Activated CD8-positive, alpha-beta memory T cell treated with anti-CD3 and anti-CD28 coated beads for 1 hour (primary cell): ENCODE data around the gene GALR3.
"Not testable (repeated sequence)": the region's sequence is repeated elsewhere in the genome, so short reads cannot be mapped to it uniquely, and the experiment has no call there.

ENCODE experiments used
- DNase-seq, 2 donors: peaks; one replicate each; pipeline ENCODE4 v3.0.0-alpha.2; 2020; ENCODE audit warnings: low read depth in 1 of 2; ENCODE audit errors: extremely low read depth in 1 of 2

GALR3 gene

GRCh38 chr22:37823134-37823985, at the start of gene GALR3:
Gene GALR3, plus strand, starts transcription at chr22:37823382. Its CDS starts 25 bp downstream, at chr22:37823407.
- no peak for DNase-seq

GRCh38 chr22:37774728-37775127, 48.5 kb upstream of the GALR3 start:
- DNase-seq = no peak

- no peak for DNase-seq
Observed at GRCh38 chr22:37775785-37776638, 47.2 kb upstream of the GALR3 start.

GRCh38 chr22:37776639-37777005, 46.6 kb upstream of the GALR3 start:
- DNase-seq = no peak

- DNase-seq = no peak
Observed at GRCh38 chr22:37777122-37777687, 46.0 kb upstream of the GALR3 start.

- DNase-seq = no peak
Observed at GRCh38 chr22:37778370-37779009, 44.7 kb upstream of the GALR3 start.

- no peak for DNase-seq
Observed at GRCh38 chr22:37781434-37782059, 41.6 kb upstream of the GALR3 start.

- no peak for DNase-seq
Observed at GRCh38 chr22:37782340-37783168, 40.6 kb upstream of the GALR3 start.

GRCh38 chr22:37784829-37785495, 38.2 kb upstream of the GALR3 start:
- no peak for DNase-seq

GRCh38 chr22:37790234-37790633, 32.9 kb upstream of the GALR3 start:
- DNase-seq = no peak

- no peak for DNase-seq
Observed at GRCh38 chr22:37792494-37792893, 30.7 kb upstream of the GALR3 start.

- no peak for DNase-seq
Observed at GRCh38 chr22:37794376-37794775, 28.8 kb upstream of the GALR3 start.

- no peak for DNase-seq
Observed at GRCh38 chr22:37796079-37796478, 27.1 kb upstream of the GALR3 start.

- not testable (repeated sequence) for DNase-seq
Observed at GRCh38 chr22:37797259-37797658, 25.9 kb upstream of the GALR3 start.

GRCh38 chr22:37797874-37798500, 25.2 kb upstream of the GALR3 start:
- no peak for DNase-seq

- DNase-seq = not testable (repeated sequence)
Observed at GRCh38 chr22:37799979-37800378, 23.2 kb upstream of the GALR3 start.

- DNase-seq = no peak
Observed at GRCh38 chr22:37801946-37802309, 21.3 kb upstream of the GALR3 start.

- no peak for DNase-seq
Observed at GRCh38 chr22:37802310-37803194, 20.6 kb upstream of the GALR3 start.
